ENCODE measurements around the gene SND1.
A peak's percentile ranks its signal among the peaks of the same experiment; 100 is the strongest.

The SND1 gene

GRCh38 chr7:128030654-128031611 is 378.9 kb downstream of the SND1 start, which contains the start of gene LRRC4:
Gene LRRC4, minus strand, starts transcription at chr7:128031437. Its CDS starts 797 bp downstream, at chr7:128030640.
- H3K4me3 ChIP-seq (ENCODE audit: low read depth, low read length) = peak within 1 kb of the TSS; percentile 51
- TF ChIP-seq CTCF (IDR thresholded peaks at IDR 0.05; ENCODE audit: borderline replicate concordance, insufficient read depth, low read depth, low read length) = no peak

- peak overlapping the region; percentile 46 for H3K4me3 ChIP-seq (ENCODE audit: low read depth, low read length)
- no peak for TF ChIP-seq CTCF (IDR thresholded peaks at IDR 0.05; ENCODE audit: borderline replicate concordance, insufficient read depth, low read depth, low read length)
These were observed 380.1 kb downstream of the SND1 start for GRCh38 chr7:128031901-128032604.

- no peak overlapping the region for H3K4me3 ChIP-seq (ENCODE audit: low read depth, low read length)
- no peak for TF ChIP-seq CTCF (IDR thresholded peaks at IDR 0.05; ENCODE audit: borderline replicate concordance, insufficient read depth, low read depth, low read length)
These were observed 380.7 kb downstream of the SND1 start for GRCh38 chr7:128032605-128033235.

- no peak overlapping the region for H3K4me3 ChIP-seq (ENCODE audit: low read depth, low read length)
- TF ChIP-seq CTCF (IDR thresholded peaks at IDR 0.05; ENCODE audit: borderline replicate concordance, insufficient read depth, low read depth, low read length) = no peak
These were observed 381.3 kb downstream of the SND1 start for GRCh38 chr7:128033246-128033645.

- H3K4me3 ChIP-seq (ENCODE audit: low read depth, low read length) = no peak overlapping the region
- TF ChIP-seq CTCF (IDR thresholded peaks at IDR 0.05; ENCODE audit: borderline replicate concordance, insufficient read depth, low read depth, low read length) = no peak
These were observed 382.8 kb downstream of the SND1 start for GRCh38 chr7:128034825-128035224.

GRCh38 chr7:128035712-128036111 is 383.7 kb downstream of the SND1 start:
- TF ChIP-seq CTCF (IDR thresholded peaks at IDR 0.05; ENCODE audit: borderline replicate concordance, insufficient read depth, low read depth, low read length) = peak; percentile 38; the same call in 1 of the 2 replicates
- H3K4me3 ChIP-seq (ENCODE audit: low read depth, low read length) = no peak overlapping the region

Measured in GM12875 (cell line).